Skeletal muscle cell (primary cell): ENCODE data around the gene GJB2.

Experiments used
- DNase-seq: peaks from one replicate; pipeline ENCODE4 v3.0.0-alpha.2; 2010; ENCODE audit warnings: low read depth
- H3K4me3 ChIP-seq: 2 replicates; pipeline ENCODE4 v1.5.1; 2011; ENCODE audit warnings: low read depth, mild to moderate bottlenecking, control low read depth, low read length, moderate library complexity

GJB2 gene

DNA sequence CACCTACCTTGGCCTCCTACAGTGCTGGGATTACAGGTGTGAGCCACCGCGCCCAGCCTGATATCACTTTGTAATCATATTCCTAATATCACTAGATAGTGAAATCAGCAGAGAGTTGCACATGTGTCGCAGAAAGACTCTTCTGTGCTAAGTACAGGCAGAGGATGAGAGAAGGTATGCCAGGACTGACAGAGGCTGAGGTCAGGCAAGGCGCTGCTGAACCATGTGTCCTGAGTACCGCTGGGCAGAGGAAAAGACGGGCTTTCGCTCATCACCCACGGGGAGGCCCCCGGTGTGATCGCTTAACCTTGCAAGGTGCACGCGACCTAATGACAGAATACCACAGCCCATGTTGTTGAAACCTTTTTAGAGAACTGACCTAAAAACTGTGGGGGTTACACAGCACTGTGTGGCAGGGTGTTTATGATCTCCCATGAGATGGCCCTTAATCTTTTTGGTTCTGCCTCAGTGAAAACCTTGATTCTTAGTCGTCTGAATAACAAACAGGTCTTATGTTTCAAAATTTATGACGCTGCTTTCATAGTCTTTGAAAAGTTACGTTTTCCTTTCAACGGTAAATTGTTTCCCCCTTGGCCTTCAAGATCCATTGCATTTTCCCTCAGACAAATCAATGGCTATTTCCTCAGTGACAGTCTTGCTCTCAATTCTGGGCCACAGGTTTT is 44.1 kb downstream of the GJB2 start:
- no peak for DNase-seq

DNA sequence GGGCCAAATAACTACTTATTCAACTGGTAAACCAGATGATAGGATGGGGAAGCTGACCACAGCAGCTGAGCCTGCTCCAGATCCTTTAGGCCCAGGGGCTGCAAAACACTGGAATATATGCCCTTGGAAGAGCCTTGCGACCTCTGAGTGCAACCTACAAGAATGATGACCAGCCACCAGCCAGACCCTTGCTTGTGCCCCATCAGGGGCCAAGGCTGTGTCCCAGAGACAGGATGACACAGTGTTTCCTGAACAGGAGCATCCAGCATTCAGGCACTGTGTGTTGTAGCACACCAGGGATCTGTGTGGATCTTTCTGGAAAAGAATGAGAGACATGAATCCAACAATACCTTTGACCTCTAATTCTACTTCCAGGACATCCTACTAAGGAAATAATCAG is 46.4 kb downstream of the GJB2 start:
- no peak for DNase-seq
- no peak overlapping the region for H3K4me3 ChIP-seq

More for the DNA sequence above, 44.1 kb downstream of the GJB2 start:
- H3K4me3 ChIP-seq, result no peak overlapping the region

DNA sequence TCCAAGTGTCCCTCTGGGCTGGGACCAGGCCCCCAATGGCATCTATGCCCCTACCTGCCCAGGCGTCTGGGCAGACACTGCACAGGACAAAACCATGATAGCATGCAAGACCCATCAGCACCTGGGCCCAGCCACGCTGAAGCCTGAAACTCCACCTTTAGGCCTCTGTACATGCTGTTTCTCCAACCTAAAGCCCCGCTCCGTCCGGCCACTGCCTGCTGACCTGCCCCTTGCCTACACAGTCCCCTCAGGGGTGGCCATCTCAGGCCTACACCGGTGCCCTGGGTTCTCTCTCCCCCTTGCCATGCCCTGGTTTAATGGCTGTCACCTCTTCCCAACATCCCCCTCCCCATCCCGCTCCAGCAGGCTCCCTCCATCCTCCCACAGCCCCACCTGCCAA is 47.2 kb downstream of the GJB2 start:
- DNase-seq, result no peak
- H3K4me3 ChIP-seq, result no peak overlapping the region

DNA sequence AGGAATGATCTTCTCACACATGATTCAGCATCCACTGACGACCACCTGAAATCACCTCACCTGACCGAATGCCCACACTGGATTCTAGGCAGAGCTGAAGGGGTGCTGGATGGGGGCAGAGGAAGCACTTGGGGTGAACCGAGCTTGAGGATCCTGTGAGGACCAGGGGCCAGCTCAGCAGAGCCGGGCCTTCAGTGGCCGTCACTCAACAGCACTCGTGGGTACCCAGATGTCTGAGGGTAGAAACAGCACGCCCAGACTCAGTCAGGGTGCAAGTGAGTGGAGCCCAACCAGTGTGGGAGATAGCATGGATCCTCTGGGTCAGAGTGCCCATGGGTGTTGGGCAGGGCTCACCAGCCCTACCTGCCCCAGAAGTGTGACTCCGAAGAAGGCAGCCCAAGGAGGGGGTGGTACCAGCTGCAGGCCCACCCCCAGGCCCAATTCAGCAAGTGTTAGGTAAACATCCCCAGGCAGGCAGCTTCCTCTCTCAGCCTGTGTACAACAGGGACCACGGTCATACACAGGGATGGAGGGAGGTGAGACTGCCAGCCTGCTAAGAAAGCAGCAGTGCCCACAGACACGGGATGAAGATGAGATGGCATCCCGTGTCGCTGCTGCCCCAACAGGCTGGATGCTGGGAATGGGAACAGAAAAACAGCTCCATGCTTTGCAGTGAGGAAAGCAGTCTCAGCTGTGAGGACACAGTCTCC is 48.4 kb downstream of the GJB2 start:
- DNase-seq, result no peak
- no peak overlapping the region for H3K4me3 ChIP-seq

DNA sequence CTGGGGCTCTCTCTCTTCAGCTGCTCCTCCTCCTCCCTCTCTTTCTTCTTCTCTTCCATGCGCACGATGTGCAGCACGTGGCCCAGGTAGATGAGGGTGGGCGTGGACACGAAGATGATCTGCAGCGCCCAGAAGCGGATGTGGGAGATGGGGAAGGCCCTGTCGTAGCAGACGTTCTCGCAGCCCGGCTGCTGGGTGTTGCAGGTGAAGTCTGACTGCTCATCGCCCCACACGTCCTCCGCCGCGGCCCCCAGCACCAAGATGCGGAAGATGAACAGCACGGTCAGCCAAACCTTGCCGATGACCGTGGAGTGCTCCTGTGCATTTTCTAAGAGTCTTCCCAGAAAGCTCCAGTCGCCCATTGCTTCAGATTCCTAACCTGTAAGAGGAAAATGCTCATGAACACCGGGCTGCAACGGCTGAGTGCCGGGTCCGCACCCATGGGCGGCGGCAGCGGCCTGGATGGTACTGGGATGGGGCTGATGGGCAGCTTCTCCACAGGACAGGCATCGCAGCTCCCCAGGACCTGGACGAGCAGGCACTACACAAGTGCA is 49.7 kb downstream of the GJB2 start:
- H3K4me3 ChIP-seq, result no peak overlapping the region

DNA sequence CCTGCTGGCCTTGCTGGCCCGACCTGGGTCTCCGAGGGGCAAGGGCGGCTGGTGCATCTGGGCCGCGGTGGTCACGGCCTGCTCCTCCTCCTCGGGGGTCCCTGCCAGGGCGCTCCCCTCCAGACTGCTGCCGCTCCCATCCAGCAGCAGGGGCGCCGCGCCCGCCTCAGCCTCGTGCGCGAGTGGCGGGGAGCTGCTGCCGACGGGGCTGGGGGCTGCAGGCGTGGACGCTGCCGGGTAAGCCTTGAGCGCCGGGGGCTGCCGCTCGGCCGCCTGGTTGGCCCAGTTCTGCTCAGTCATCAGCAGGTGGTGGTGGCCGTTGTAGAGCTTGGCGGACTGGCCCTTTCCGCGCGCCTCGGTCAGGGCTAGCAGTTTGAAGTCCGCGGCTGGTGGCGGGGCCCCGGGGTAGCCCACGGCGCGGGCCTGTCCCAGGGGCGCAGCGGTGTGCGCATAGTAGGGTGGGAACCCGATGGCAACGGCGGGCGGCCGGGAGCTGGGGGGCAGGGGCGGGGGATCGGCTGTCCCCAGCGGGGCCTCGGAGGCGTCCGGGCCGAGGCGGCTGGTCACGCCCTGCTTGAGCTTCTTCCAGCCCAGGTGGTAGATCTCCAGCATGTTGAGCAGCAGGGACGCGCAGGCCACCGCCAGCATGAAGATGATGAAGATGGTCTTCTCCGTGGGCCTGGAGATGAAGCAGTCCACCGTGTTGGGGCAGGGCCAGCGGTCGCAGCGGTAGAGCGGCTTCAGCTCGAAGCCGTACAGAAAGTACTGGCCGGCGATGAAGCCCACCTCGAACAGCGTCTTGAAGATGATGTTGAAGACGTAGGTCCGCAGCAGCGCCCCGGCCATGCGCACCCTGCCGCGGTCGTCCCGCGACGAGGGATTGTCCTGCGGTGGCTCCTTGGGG is 50.5 kb downstream of the GJB2 start:
- H3K4me3 ChIP-seq, result no peak overlapping the region
- DNase-seq, result no peak

More for the DNA sequence above, 49.7 kb downstream of the GJB2 start:
- no peak for DNase-seq

DNA sequence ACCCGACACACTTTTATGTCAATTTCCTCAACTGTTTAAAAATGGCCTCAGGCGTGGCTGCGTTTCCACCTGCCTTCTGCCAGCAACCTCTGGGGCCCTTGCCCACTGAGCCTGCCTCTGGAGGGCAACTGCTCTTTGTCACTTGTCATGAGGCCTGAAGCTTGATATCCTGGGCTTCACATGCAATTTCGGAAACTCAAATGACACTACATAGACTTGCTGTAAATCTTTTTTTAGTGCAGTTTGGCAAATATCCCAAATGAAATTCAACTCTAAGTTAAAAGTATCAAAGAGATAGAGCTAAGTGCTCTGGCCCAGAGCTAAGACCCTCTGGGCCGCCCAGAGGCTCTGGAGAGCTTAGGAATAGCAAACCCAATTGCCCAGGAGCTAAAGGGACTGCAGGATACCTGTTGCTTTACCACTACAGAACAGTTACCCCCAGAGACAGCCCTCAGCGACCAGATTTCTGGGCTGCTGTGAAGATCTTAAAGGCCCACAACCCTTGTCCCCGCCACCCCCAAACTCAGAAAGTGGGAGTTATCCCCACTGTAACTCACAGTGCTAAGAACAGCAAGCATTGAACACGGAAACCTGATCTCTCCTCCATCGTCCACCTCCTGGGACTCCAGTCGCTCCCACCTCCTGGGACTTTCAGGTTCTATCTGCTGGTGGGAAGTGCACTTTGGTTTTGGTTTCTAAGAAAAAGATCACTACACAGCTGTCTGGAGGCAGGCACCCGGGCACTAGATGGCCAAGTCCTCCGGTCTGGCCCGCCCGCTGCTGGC is 51.3 kb downstream of the GJB2 start:
- DNase-seq, result no peak
- H3K4me3 ChIP-seq, result no peak overlapping the region

DNA sequence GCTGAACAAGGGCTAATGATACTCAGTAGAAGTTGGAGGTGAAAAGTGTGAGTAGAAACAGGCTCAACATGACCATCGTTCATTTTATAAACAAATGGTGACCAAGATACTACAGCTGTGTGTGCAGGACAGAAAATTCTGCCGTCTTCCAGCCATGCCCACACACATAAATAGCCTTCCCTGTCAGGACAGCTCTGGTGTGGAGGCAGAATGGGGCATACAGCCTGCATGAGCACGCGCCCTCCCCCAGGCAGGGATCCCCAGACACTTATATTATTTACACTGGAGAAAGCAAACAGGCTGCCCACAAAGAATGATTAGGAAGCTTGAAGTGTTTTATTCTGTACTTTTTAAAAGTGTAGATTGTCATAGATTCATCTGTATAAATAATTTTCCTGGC is 52.3 kb downstream of the GJB2 start:
- no peak for DNase-seq
- no peak overlapping the region for H3K4me3 ChIP-seq

DNA sequence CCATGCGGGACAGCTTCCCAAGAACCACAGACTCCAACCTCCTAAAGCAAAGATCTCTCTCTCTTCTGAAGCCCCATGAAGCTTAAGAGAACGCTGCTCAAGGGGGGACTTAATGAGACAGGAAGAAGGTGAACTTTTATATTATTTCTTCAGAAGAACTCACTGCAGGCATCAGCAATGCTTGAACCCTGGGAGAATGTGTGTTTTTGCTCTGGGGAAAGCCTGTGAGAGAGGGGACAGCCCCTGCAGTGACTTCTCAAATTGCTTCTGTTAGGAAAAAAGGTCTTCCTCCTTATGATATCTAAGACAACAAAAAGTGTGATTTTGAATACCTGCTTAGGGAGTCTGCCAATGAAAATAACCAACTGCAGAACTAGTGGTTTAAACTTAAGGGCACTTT is 54.9 kb downstream of the GJB2 start:
- H3K4me3 ChIP-seq, result no peak overlapping the region
- DNase-seq, result no peak
